ENCODE results near the gene SMARCA5. TPM values are rescaled to one million over a fixed set of nuclear protein-coding genes. Genes with fewer than 3 reads are reported as not detected.

Gene SMARCA5
- polyA plus RNA-seq, 3 donors = 105 to 118 (median 110) TPM

DNA sequence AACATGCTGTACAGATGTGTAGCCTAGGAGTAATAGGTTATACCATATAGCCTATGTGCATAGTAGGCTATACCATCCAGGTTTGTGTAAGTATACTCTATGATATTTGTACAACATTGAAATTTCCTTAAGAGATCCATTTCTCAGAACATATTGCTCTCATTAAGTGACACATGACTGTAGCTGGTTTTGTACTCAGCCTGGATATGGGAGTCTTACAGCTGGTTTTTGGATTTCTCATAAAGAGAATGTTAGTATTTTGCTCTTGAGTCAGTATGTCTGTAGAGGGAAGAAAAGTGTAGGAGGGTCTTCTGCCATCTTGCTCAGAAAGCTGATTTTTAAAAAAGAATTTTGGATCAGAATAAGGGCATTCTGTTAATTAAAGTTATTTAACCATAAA lies 85.3 kb downstream of the SMARCA5 start:
- DNase-seq = no peak

DNA sequence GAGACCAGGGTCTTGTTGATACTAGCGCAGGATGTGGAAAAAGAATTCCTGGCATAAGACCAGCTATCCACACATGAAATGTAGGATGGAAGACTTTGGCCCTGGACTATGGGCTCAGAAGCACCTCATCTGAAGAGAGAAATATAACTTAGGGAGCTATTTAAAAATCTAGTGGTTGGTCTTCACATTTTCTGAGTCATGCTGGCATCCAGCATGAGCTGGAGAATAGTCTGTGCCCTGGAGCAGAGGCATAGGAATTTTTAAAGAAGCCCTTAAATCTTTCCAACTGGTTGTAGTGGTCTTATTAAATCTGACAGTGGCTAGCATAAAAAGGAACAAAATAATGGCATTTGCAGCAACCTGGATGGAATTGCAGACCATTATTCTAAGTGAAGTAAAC lies 86.3 kb downstream of the SMARCA5 start:
- no peak for DNase-seq

GRCh38 chr4:143606480-143606879 lies 93.0 kb downstream of the SMARCA5 start:
- DNase-seq = no peak

Other genes with a start within 250 kb of the SMARCA5 start
- 10 to 100 TPM; 39.5 to 48.2 (median 48.0) TPM for gene GAB1, start 176.8 kb upstream of the SMARCA5 start, polyA plus RNA-seq (ENCODE audit: insufficient read length in 3 of 3)
- under 1 TPM; 0.07 to 0.19 (median 0.16) TPM for gene FREM3, start 187.0 kb downstream of the SMARCA5 start, polyA plus RNA-seq (ENCODE audit: insufficient read length in 3 of 3)

Measured in renal pelvis (tissue), 4 donors.